K562 (cell line): ENCODE data around the gene DPH6. TPM values are rescaled to one million over a fixed set of nuclear protein-coding genes. Genes with fewer than 3 reads are reported as not detected.
A peak's percentile ranks its signal among the peaks of the same experiment; 100 is the strongest.

Experiments used
- ATAC-seq: fragments of 200-7000 bp; cut with Tn5 transposase; 3 replicates; pipeline ENCODE4 v1.9.1; 2020; ENCODE audit warnings: moderate library complexity
- BruUV-seq: library from RNA; stranded (reverse); fragments of 400-500 nt; replicated peaks from 2 replicates; lab custom pipeline; 2021; lab: Mats Ljungman, UMichigan
- CTCF ChIA-PET: fragments of 300-600 bp; formaldehyde crosslinking; extraction: SDS; loops from one replicate; lab custom pipeline; 2021; ENCODE audit warnings: low intra/inter-chr PET ratio; lab: Yijun Ruan, JAX
- POLR2A ChIA-PET: fragments of 300-600, 350-650 bp; sonication (Branson Sonifier 250); formaldehyde crosslinking; extraction: SDS; loops from one replicate; lab custom pipeline; 2021; ENCODE audit warnings: antibody characterized with exemption, inconsistent platforms; lab: Yijun Ruan, JAX
- DNase-seq, 4 experiments: peaks; one replicate each; pipeline versions ENCODE4 v3.0.0 to v3.0.0-alpha.2; 2011 to 2018; ENCODE audit warnings: low spot score in 3 of 4, mixed read lengths in 3 of 4; ENCODE audit errors: extremely low read depth in 1 of 4
- FAIRE-seq: peaks from 2 replicates; lab custom pipeline; 2011; peaks lifted over from hg19 to GRCh38; lab: Jason Lieb, UNC
- H2AFZ ChIP-seq: 2 replicates; pipeline ENCODE4 v1.6.0; 2011; ENCODE audit warnings: low read depth, low read length, control low read depth, inconsistent platforms
- H3K27ac ChIP-seq: fragments of 200-600 bp; 3 replicates; pipeline ENCODE4 v1.8.0; 2011; ENCODE audit warnings: low read depth, mild to moderate bottlenecking, control low read depth, inconsistent platforms, low read length, moderate library complexity, mixed read lengths; ENCODE audit errors: extremely low read depth
- H3K27me3 ChIP-seq, 2 experiments: fragments of 300-600 bp in 1 of 2; 2 replicates in 1 of 2; 3 replicates in 1 of 2; pipeline versions ENCODE4 v1.6.0 to v1.8.0; 2011; ENCODE audit warnings: inconsistent platforms in 2 of 2, low read length in 2 of 2, mild to moderate bottlenecking in 1 of 2, mixed read lengths in 1 of 2, moderate library complexity in 1 of 2; ENCODE audit not compliant: control insufficient read depth in 2 of 2, insufficient read depth in 2 of 2
- H3K36me3 ChIP-seq: fragments of 300-600 bp; 3 replicates; pipeline ENCODE4 v1.8.0; 2011; ENCODE audit warnings: mild to moderate bottlenecking, low read length, inconsistent platforms; ENCODE audit not compliant: control insufficient read depth, insufficient read depth
- H3K4me1 ChIP-seq, 2 experiments: fragments of 200-600 bp in 1 of 2; replicated peaks in 1 of 2; 2 replicates in 1 of 2; 3 replicates in 1 of 2; pipeline versions ENCODE4 v1.5.1 to v1.8.0; 2011; ENCODE audit warnings: inconsistent platforms in 2 of 2, low read length in 2 of 2, mild to moderate bottlenecking in 1 of 2, mixed read lengths in 1 of 2, moderate library complexity in 1 of 2; ENCODE audit not compliant: control insufficient read depth in 2 of 2, insufficient read depth in 2 of 2
- H3K4me2 ChIP-seq: 2 replicates; pipeline ENCODE4 v1.6.1; 2011; ENCODE audit warnings: low read length, control low read depth, inconsistent platforms, mixed read lengths; ENCODE audit not compliant: insufficient read depth
- H3K4me3 ChIP-seq: fragments of 200-600 bp; sonication (generic), shearing (Covaris generic); 2 replicates; pipeline ENCODE4 v1.5.1; 2016; ENCODE audit warnings: control low read depth, inconsistent platforms
- H3K79me2 ChIP-seq: fragments of 200-600 bp; 3 replicates; pipeline ENCODE4 v1.8.0; 2011; ENCODE audit warnings: low read length, inconsistent platforms; ENCODE audit not compliant: control insufficient read depth, insufficient read depth
- H3K9ac ChIP-seq, 2 experiments: 2 replicates each; pipeline versions ENCODE4 v1.6.0 to v1.6.1; 2011; ENCODE audit warnings: low read depth in 2 of 2, low read length in 2 of 2, control low read depth in 1 of 2, inconsistent platforms in 1 of 2, mild to moderate bottlenecking in 1 of 2, mixed read lengths in 1 of 2; ENCODE audit not compliant: insufficient read depth in 1 of 2
- H3K9me1 ChIP-seq: one replicate; pipeline ENCODE4 v1.6.0; 2011; ENCODE audit warnings: inconsistent platforms, mild to moderate bottlenecking, low read length, moderate library complexity; ENCODE audit not compliant: control insufficient read depth, insufficient read depth
- H3K9me3 ChIP-seq: replicated peaks from 2 replicates; pipeline ENCODE4 v1.5.1; 2011; ENCODE audit warnings: low read depth, low read length, inconsistent platforms; ENCODE audit not compliant: control insufficient read depth, insufficient read depth
- H4K20me1 ChIP-seq: replicated peaks from 2 replicates; pipeline ENCODE4 v1.6.1; 2011; ENCODE audit warnings: low read length, inconsistent platforms, mixed read lengths; ENCODE audit not compliant: control insufficient read depth, insufficient read depth
- BCL6 ChIP-seq: fragments of 250-450 bp; sonication (Bioruptor Pico); IDR thresholded peaks from 2 replicates; pipeline ENCODE4 v1.4.0; 2020
- BCOR ChIP-seq: fragments of 450-650 bp; IDR thresholded peaks from 2 replicates; pipeline ENCODE4 v1.6.1; 2016
- CEBPG ChIP-seq, 3 experiments: fragments of 200-800 bp in 1 of 3; sonication (Bioruptor generic) in 1 of 3; sonication (generic) in 1 of 3; formaldehyde crosslinking in 1 of 3; IDR thresholded peaks in 2 of 3; conservative IDR thresholded peaks in 1 of 3; 2 replicates each; pipeline versions ENCODE4 v1.6.1 to v1.8.0; 2016 to 2022; ENCODE audit warnings: missing compliant biosample characterization in 2 of 3, missing genetic modification characterization in 2 of 3, mild to moderate bottlenecking in 1 of 3, missing genetic modification reagents in 1 of 3
- HNRNPUL1 ChIP-seq: fragments of 200-400 bp; formaldehyde crosslinking; IDR thresholded peaks from 2 replicates; pipeline ENCODE4 v1.6.1; 2017; ENCODE audit warnings: low read length
- IRF9 ChIP-seq: fragments of 450-650 bp; IDR thresholded peaks from 2 replicates; pipeline ENCODE4 v1.6.1; 2016; ENCODE audit warnings: missing biosample characterization, missing genetic modification characterization
- KLF1 ChIP-seq: fragments of 450-650 bp; IDR thresholded peaks from 2 replicates; pipeline ENCODE4 v1.6.1; 2016; ENCODE audit warnings: missing genetic modification characterization, missing compliant biosample characterization
- MTF1 ChIP-seq: fragments of 250-450 bp; sonication (Bioruptor Pico); IDR thresholded peaks from 2 replicates; pipeline ENCODE4 v1.9.0; 2021; ENCODE audit warnings: moderate library complexity, mild to moderate bottlenecking, inconsistent platforms, borderline replicate concordance
- PML ChIP-seq: IDR thresholded peaks from 2 replicates; pipeline ENCODE4 v1.6.1; 2012; ENCODE audit warnings: low read length, inconsistent platforms
- TBL1XR1 ChIP-seq, 2 experiments: IDR thresholded peaks; 2 replicates each; pipeline ENCODE4 v1.6.1; 2012; ENCODE audit warnings: improper control_type of control experiment in 2 of 2, low read length in 2 of 2, mild to moderate bottlenecking in 1 of 2
- ZSCAN32 ChIP-seq: fragments of 450-650 bp; formaldehyde crosslinking; IDR thresholded peaks from 2 replicates; pipeline ENCODE4 v1.4.0; 2020; ENCODE audit warnings: mild to moderate bottlenecking, moderate library complexity
- in situ Hi-C: fragments of 300-500 bp; cut with MboI; formaldehyde crosslinking; loops from 4 replicates; pipeline ENCODE4 v1.15.0; 2018; ENCODE audit warnings: inconsistent platforms, mixed read lengths
- intact Hi-C: fragments of 100-400 bp; cut with micrococcal nuclease; formaldehyde crosslinking; loops from 2 replicates; pipeline ENCODE4 v1.14.2; 2022
- polyA plus RNA-seq, 8 experiments: library from polyadenylated mRNA; depleted of rRNA in 4 of 8; stranded (reverse) in 5 of 8; unstranded in 3 of 8; fragments of >200 nt; fragmentation: Nextera tagmentation in 2 of 8; fragmentation: Illumina TruSeq in 1 of 8; extraction: Ambion mirVana in 2 of 8; extraction: Trizol in 1 of 8; gene quantifications; 2 replicates each; pipeline versions ENCODE4 v1.2.1 to v1.2.3, GENCODE V29; 2011 to 2014; ENCODE audit warnings: inconsistent platforms in 1 of 8, missing spikeins in 1 of 8
- total RNA-seq, 7 experiments: library from RNA; depleted of rRNA in 6 of 7; stranded (reverse); fragments of >200 nt in 6 of 7; fragmentation: Illumina TruSeq in 2 of 7; extraction: Trizol in 2 of 7; gene quantifications; 2 replicates each; pipeline versions ENCODE4 v1.2.1 to v1.2.3, GENCODE V29; 2011 to 2021; ENCODE audit warnings: low replicate concordance in 1 of 7
- TF ChIP-seq, protein P1 (sequence below), 3 experiments: IDR thresholded peaks in 2 of 3; conservative IDR thresholded peaks in 1 of 3; 2 replicates each; pipeline ENCODE4 v1.5.1; 2011 to 2012; ENCODE audit warnings: low read length in 3 of 3, mild to moderate bottlenecking in 3 of 3, control low read depth in 2 of 3, improper control_type of control experiment in 1 of 3, inconsistent platforms in 1 of 3, low read depth in 1 of 3, mixed read lengths in 1 of 3, moderate library complexity in 1 of 3; ENCODE audit not compliant: insufficient read depth in 2 of 3

DPH6 gene
- total and polyA plus RNA-seq, 9 of the 15 experiments (the other 6 are each of a cell fraction or from before 2014, with no cell fraction given): 10.1 to 69.1 (median 18.8) TPM

GRCh38 chr15:35522061-35522460 lies 23.9 kb downstream of the DPH6 start (continued):
- TF ChIP-seq MTF1 (CRISPR knock-in tag): no peak

- Histone ChIP-seq H3K4me1 (no peaks in the 10 kb centered on the region), H3K4me3 (no peak overlapping the region), H3K4me2 (no peak overlapping the region), H4K20me1 (no peaks in the 10 kb centered on the region), H3K36me3 (no peaks in the 10 kb centered on the region), H3K27ac (no peak overlapping the region), H3K27me3 (no peaks in the 10 kb centered on the region), H2AFZ (no peak overlapping the region), H3K9me1 (no peaks in the 10 kb centered on the region), H3K79me2 (no peaks in the 10 kb centered on the region), H3K9ac (no peak overlapping the region), H3K9me3 (no peaks in the 10 kb centered on the region)
- POLR2A ChIA-PET: interaction anchor here (0.7 kb wide), 1 partner anchor 373 kb away, joined by 3 read pairs; no protein-coding TSS in a partner anchor
- CTCF ChIA-PET: interaction anchor here (0.8 to 1.0 kb wide), 3 partner anchors 9 to 1615 kb away, joined by 3 to 6 read pairs (median 3); no protein-coding TSS in a partner anchor
- in situ Hi-C loops: loop anchor here (10.0 kb wide), 1 partner anchor 915 kb away; no protein-coding TSS in a partner anchor
- FAIRE-seq (peak; percentile 77), DNase-seq (peak in 3 of 4 experiments; percentile 10 to 61 (median 12)), ATAC-seq (peak; percentile 86)
- BruUV-seq: no TSS peak
- intact Hi-C loops: loop anchor here (2.0 to 10.0 kb wide), 5 partner anchors 231 to 1615 kb away; no protein-coding TSS in a partner anchor
- no peak for TF ChIP-seq HNRNPUL1
- no peak for TF ChIP-seq PML
- TF ChIP-seq BCL6 (CRISPR knock-in tag): no peak
- TF ChIP-seq, protein P1, sequence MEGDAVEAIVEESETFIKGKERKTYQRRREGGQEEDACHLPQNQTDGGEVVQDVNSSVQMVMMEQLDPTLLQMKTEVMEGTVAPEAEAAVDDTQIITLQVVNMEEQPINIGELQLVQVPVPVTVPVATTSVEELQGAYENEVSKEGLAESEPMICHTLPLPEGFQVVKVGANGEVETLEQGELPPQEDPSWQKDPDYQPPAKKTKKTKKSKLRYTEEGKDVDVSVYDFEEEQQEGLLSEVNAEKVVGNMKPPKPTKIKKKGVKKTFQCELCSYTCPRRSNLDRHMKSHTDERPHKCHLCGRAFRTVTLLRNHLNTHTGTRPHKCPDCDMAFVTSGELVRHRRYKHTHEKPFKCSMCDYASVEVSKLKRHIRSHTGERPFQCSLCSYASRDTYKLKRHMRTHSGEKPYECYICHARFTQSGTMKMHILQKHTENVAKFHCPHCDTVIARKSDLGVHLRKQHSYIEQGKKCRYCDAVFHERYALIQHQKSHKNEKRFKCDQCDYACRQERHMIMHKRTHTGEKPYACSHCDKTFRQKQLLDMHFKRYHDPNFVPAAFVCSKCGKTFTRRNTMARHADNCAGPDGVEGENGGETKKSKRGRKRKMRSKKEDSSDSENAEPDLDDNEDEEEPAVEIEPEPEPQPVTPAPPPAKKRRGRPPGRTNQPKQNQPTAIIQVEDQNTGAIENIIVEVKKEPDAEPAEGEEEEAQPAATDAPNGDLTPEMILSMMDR (IDR thresholded peaks at IDR 0.05 in 2 of 3, conservative IDR thresholded peaks at IDR 0.05 in 1 of 3; ENCODE audit: insufficient read depth in 2 of 3, low read depth in 1 of 3, low read length in 3 of 3): peak; percentile 28 to 75 (median 40); a peak in 3 of 6 replicates
- TF ChIP-seq IRF9: 0 out of 2 replicates have a peak, but pooled peaks have one; percentile 46
- TF ChIP-seq TBL1XR1 (IDR thresholded peaks at IDR 0.05; ENCODE audit: low read length in 2 of 2): 0 out of 4 replicates have a peak, but pooled peaks of 1 of the 2 experiments have one; percentile 16
- TF ChIP-seq BCOR: no peak
- no peak for TF ChIP-seq KLF1 (tag)
- TF ChIP-seq CEBPG (CRISPR knock-in tag; IDR thresholded peaks at IDR 0.05): no peak
- peak; percentile 40 to 78; a peak in 3 of 4 replicates for TF ChIP-seq CEBPG (tag; conservative IDR thresholded peaks at IDR 0.05 in 1 of 2, IDR thresholded peaks at IDR 0.05 in 1 of 2)
- 0 out of 2 replicates have a peak, but pooled peaks have one; percentile 47 for TF ChIP-seq ZSCAN32 (CRISPR knock-in tag)
Observed at GRCh38 chr15:35519541-35520149, 26.3 kb downstream of the DPH6 start.
